Thoracic aorta (tissue), 2 donors: ENCODE data around the gene DOK6. TPM values are rescaled to one million over a fixed set of nuclear protein-coding genes. Genes with fewer than 3 reads are reported as not detected.
"Not testable (repeated sequence)": the region's sequence is repeated elsewhere in the genome, so short reads cannot be mapped to it uniquely, and the experiment has no call there.

Experiments
- ATAC-seq: fragments of 150-250 bp; one replicate; pipeline ENCODE4 v1.8.0; 2017; ENCODE audit warnings: low read depth; ENCODE audit not compliant: insufficient number of reproducible peaks, low FRiP score
- DNase-seq: peaks from one replicate; pipeline ENCODE4 v3.0.0-alpha.2; 2020; ENCODE audit warnings: low spot score
- H3K27ac ChIP-seq, 2 donors: fragments of 200-600 bp; sonication (generic); 1 replicate in 1 of 2; 2 replicates in 1 of 2; pipeline ENCODE4 v1.5.1; 2016; ENCODE audit warnings: mild to moderate bottlenecking in 2 of 2, moderate library complexity in 2 of 2
- H3K27me3 ChIP-seq: fragments of 200-600 bp; sonication (generic); replicated peaks from 2 replicates; pipeline ENCODE4 v1.6.0; 2016; ENCODE audit warnings: mild to moderate bottlenecking; ENCODE audit not compliant: insufficient read depth
- H3K36me3 ChIP-seq: fragments of 200-600 bp; sonication (generic); one replicate; pipeline ENCODE4 v1.5.1; 2016
- H3K4me1 ChIP-seq, 2 donors: fragments of 200-600 bp; sonication (generic); 1 replicate in 1 of 2; 2 replicates in 1 of 2; pipeline versions ENCODE4 v1.5.1 to v1.6.0; 2016; ENCODE audit warnings: low read depth in 2 of 2, mild to moderate bottlenecking in 1 of 2; ENCODE audit not compliant: control insufficient read depth in 1 of 2
- H3K4me3 ChIP-seq: fragments of 200-600 bp; sonication (generic); 2 replicates; pipeline ENCODE4 v1.5.1; 2016; ENCODE audit warnings: mild to moderate bottlenecking
- H3K9me3 ChIP-seq: fragments of 200-600 bp; sonication (generic); 2 replicates; pipeline ENCODE4 v1.5.1; 2016
- total RNA-seq, 2 donors: library from RNA; depleted of rRNA; stranded (reverse); fragments of >200 nt; gene quantifications; one replicate each; pipeline versions ENCODE4 v1.1.0 to v1.2.3, GENCODE V29; 2016
- TF ChIP-seq, protein P1 (sequence below): fragments of 200-600 bp; sonication (generic); IDR thresholded peaks from one replicate; pipeline ENCODE4 v1.5.1; 2019; ENCODE audit warnings: antibody characterized with exemption

Gene DOK6
- total RNA-seq, 2 donors from 2014 or later: 2.0 to 2.1 TPM

GRCh38 chr18:69858897-69859296 is 458.2 kb downstream of the DOK6 start:
- no peak for DNase-seq
- no peak overlapping the region for H3K27ac ChIP-seq
- no peaks in the 10 kb centered on the region for H3K4me1 ChIP-seq
- no peaks in the 10 kb centered on the region for H3K27me3 ChIP-seq
- H3K4me3 ChIP-seq: no peak overlapping the region
- no peaks in the 10 kb centered on the region for H3K9me3 ChIP-seq
- ATAC-seq: no peak
- TF ChIP-seq, protein P1, sequence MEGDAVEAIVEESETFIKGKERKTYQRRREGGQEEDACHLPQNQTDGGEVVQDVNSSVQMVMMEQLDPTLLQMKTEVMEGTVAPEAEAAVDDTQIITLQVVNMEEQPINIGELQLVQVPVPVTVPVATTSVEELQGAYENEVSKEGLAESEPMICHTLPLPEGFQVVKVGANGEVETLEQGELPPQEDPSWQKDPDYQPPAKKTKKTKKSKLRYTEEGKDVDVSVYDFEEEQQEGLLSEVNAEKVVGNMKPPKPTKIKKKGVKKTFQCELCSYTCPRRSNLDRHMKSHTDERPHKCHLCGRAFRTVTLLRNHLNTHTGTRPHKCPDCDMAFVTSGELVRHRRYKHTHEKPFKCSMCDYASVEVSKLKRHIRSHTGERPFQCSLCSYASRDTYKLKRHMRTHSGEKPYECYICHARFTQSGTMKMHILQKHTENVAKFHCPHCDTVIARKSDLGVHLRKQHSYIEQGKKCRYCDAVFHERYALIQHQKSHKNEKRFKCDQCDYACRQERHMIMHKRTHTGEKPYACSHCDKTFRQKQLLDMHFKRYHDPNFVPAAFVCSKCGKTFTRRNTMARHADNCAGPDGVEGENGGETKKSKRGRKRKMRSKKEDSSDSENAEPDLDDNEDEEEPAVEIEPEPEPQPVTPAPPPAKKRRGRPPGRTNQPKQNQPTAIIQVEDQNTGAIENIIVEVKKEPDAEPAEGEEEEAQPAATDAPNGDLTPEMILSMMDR: no peak
- H3K36me3 ChIP-seq: no peaks in the 10 kb centered on the region

GRCh38 chr18:69864802-69865201 is 464.1 kb downstream of the DOK6 start:
- not testable (repeated sequence) for ATAC-seq

DNA sequence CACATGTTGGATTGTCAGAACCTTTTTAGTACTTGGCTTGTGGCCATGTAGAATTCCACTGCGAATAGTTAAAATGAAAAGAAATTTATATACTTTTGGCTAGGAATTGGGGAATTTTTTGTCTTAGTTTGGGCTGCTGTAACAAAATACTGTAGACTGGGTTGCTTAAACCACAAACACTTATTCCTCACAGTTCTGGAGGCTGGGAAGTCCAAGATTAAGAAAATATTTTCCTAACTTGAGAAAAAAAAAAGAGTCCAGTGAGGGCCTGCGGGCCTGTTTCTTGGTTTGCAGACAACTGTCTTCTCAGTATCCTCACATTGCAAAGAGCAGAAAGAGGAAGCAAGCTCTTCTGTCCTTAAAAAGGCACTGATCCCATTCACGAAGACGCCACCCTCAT is 465.1 kb downstream of the DOK6 start:
- no peak overlapping the region for H3K4me3 ChIP-seq
- H3K36me3 ChIP-seq: no peaks in the 10 kb centered on the region
- no peak overlapping the region for H3K27ac ChIP-seq
- TF ChIP-seq, protein P1: no peak
- DNase-seq: no peak
- ATAC-seq: no peak
- no peaks in the 10 kb centered on the region for H3K27me3 ChIP-seq
- H3K4me1 ChIP-seq: no peaks in the 10 kb centered on the region
- H3K9me3 ChIP-seq: no peaks in the 10 kb centered on the region

More at GRCh38 chr18:69864802-69865201, 464.1 kb downstream of the DOK6 start:
- H3K4me1 ChIP-seq, H3K27ac ChIP-seq, DNase-seq, H3K4me3 ChIP-seq, H3K36me3 ChIP-seq, H3K27me3 ChIP-seq, H3K9me3 ChIP-seq: not testable (repeated sequence)

DNA sequence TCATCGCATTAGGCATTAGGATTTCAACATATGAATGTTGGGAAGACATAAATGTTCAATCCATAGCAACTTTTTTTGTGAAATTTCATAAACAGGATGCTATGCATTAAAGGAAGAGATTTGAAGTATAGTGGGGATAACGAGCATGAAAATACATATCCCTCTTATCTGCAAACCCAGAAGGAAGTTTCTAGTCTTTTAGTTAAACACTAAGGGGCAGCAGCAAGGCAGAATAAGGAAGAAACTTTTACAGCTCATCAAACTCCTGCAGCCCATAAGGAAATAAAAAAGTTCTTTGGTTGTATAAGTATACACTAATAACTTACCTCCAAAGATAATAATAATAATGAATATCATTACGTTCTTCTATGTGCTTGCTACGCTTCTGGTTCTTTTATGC is 465.5 kb downstream of the DOK6 start:
- no peaks in the 10 kb centered on the region for H3K9me3 ChIP-seq
- no peak overlapping the region for H3K27ac ChIP-seq
- DNase-seq (no peak), ATAC-seq (no peak)
- no peak overlapping the region for H3K4me3 ChIP-seq
- no peaks in the 10 kb centered on the region for H3K36me3 ChIP-seq
- H3K27me3 ChIP-seq: no peaks in the 10 kb centered on the region
- no peaks in the 10 kb centered on the region for H3K4me1 ChIP-seq
- TF ChIP-seq, protein P1: no peak

GRCh38 chr18:69870736-69871135 is 470.0 kb downstream of the DOK6 start:
- H3K27ac ChIP-seq: no peak overlapping the region
- H3K27me3 ChIP-seq: no peaks in the 10 kb centered on the region
- ATAC-seq: no peak
- TF ChIP-seq, protein P1: no peak
- DNase-seq: no peak
- no peaks in the 10 kb centered on the region for H3K4me1 ChIP-seq
- H3K36me3 ChIP-seq: no peaks in the 10 kb centered on the region
- H3K9me3 ChIP-seq: no peaks in the 10 kb centered on the region
- H3K4me3 ChIP-seq: no peak overlapping the region

GRCh38 chr18:69871363-69871762 is 470.7 kb downstream of the DOK6 start:
- H3K27me3 ChIP-seq: no peaks in the 10 kb centered on the region
- ATAC-seq (no peak), DNase-seq (no peak)
- no peaks in the 10 kb centered on the region for H3K36me3 ChIP-seq
- TF ChIP-seq, protein P1: no peak
- H3K4me1 ChIP-seq: no peaks in the 10 kb centered on the region
- H3K9me3 ChIP-seq: no peaks in the 10 kb centered on the region
- H3K4me3 ChIP-seq: no peak overlapping the region
- no peak overlapping the region for H3K27ac ChIP-seq
